WERI-Rb-1 (cell line): ENCODE results near the gene KCNK4.
"Not testable (repeated sequence)": the region's sequence is repeated elsewhere in the genome, so short reads cannot be mapped to it uniquely, and the experiment has no call there.

Source experiments
- DNase-seq: peaks from one replicate; pipeline ENCODE4 v3.0.0-alpha.2; 2020
- H3K27ac ChIP-seq: fragments of 250-450 bp; sonication (Bioruptor Pico); 2 replicates; pipeline ENCODE4 v1.5.1; 2020; ENCODE audit warnings: mild to moderate bottlenecking, moderate library complexity
- H3K27me3 ChIP-seq: fragments of 250-450 bp; sonication (Bioruptor Pico); 2 replicates; pipeline ENCODE4 v1.5.1; 2021; ENCODE audit warnings: mild to moderate bottlenecking, low read depth, moderate library complexity; ENCODE audit not compliant: insufficient read depth, severe bottlenecking
- H3K36me3 ChIP-seq: fragments of 250-450 bp; sonication (Bioruptor Pico); 2 replicates; pipeline ENCODE4 v1.5.1; 2020; ENCODE audit warnings: mild to moderate bottlenecking, moderate library complexity
- H3K4me3 ChIP-seq: 2 replicates; pipeline ENCODE4 v1.5.1; 2011; ENCODE audit warnings: low read depth, mild to moderate bottlenecking, control low read depth, low read length
- H3K9me3 ChIP-seq: fragments of 250-450 bp; sonication (Bioruptor Pico); 2 replicates; pipeline ENCODE4 v1.5.1; 2021; ENCODE audit warnings: mild to moderate bottlenecking, moderate library complexity; ENCODE audit not compliant: severe bottlenecking
- CTCF ChIP-seq: IDR thresholded peaks from 2 replicates; pipeline ENCODE4 v1.5.1; 2011; ENCODE audit warnings: low read depth, mild to moderate bottlenecking, control low read depth, inconsistent platforms, low read length

KCNK4 gene

GRCh38 chr11:64305691-64306562 is 14.8 kb downstream of the KCNK4 start:
- H3K27ac ChIP-seq: peak overlapping the region; percentile 79
- DNase-seq: peak; percentile 83

GRCh38 chr11:64306563-64306875 is 15.4 kb downstream of the KCNK4 start:
- H3K27ac ChIP-seq: peak overlapping the region; percentile 79
- peak overlapping the region; percentile 60 for H3K4me3 ChIP-seq
- no peaks in the 10 kb centered on the region for H3K27me3 ChIP-seq
- no peaks in the 10 kb centered on the region for H3K9me3 ChIP-seq
- H3K36me3 ChIP-seq: peaks cover 4% of the 10 kb centered on the region
- TF ChIP-seq CTCF: no peak
- no peak for DNase-seq

More at GRCh38 chr11:64305691-64306562, 14.8 kb downstream of the KCNK4 start:
- H3K4me3 ChIP-seq: peak overlapping the region; percentile 60
- TF ChIP-seq CTCF: peak; percentile 55
- no peaks in the 10 kb centered on the region for H3K27me3 ChIP-seq
- H3K36me3 ChIP-seq: peaks cover 4% of the 10 kb centered on the region
- no peaks in the 10 kb centered on the region for H3K9me3 ChIP-seq

GRCh38 chr11:64306876-64307622 is 15.9 kb downstream of the KCNK4 start:
- no peaks in the 10 kb centered on the region for H3K9me3 ChIP-seq
- H3K36me3 ChIP-seq: peaks cover 4% of the 10 kb centered on the region
- no peak overlapping the region; the same call in 1 of the 2 replicates for H3K27ac ChIP-seq
- no peaks in the 10 kb centered on the region for H3K27me3 ChIP-seq
- TF ChIP-seq CTCF: no peak
- no peak for DNase-seq
- peak overlapping the region; percentile 60 for H3K4me3 ChIP-seq

GRCh38 chr11:64307795-64308194 is 16.7 kb downstream of the KCNK4 start:
- not testable (repeated sequence) for H3K27me3 ChIP-seq, H3K27ac ChIP-seq, H3K4me3 ChIP-seq, DNase-seq, H3K36me3 ChIP-seq, H3K9me3 ChIP-seq

GRCh38 chr11:64312947-64313346 is 21.8 kb downstream of the KCNK4 start:
- peaks cover 15% of the 10 kb centered on the region for H3K36me3 ChIP-seq
- no peak overlapping the region for H3K4me3 ChIP-seq
- no peaks in the 10 kb centered on the region for H3K27me3 ChIP-seq
- no peak for DNase-seq
- TF ChIP-seq CTCF: no peak
- H3K9me3 ChIP-seq: no peaks in the 10 kb centered on the region
- H3K27ac ChIP-seq: no peak overlapping the region

- TF ChIP-seq CTCF: no peak
- no peaks in the 10 kb centered on the region for H3K27me3 ChIP-seq
- no peak overlapping the region for H3K27ac ChIP-seq
- H3K4me3 ChIP-seq: no peak overlapping the region
- no peaks in the 10 kb centered on the region for H3K9me3 ChIP-seq
- H3K36me3 ChIP-seq: peaks cover 14% of the 10 kb centered on the region
- DNase-seq: no peak
These were observed 22.5 kb downstream of the KCNK4 start for GRCh38 chr11:64313491-64314145.
